Neural cell (in vitro differentiated cells): ENCODE data around the gene POU6F2. TPM values are rescaled to one million over a fixed set of nuclear protein-coding genes. Genes with fewer than 3 reads are reported as not detected.

Source experiments
- H2AFZ ChIP-seq: fragments of 200-600, 300-800 bp; sonication (generic), shearing (Covaris generic); 2 replicates; pipeline ENCODE4 v1.6.0; 2014; ENCODE audit warnings: low read depth, mild to moderate bottlenecking, antibody characterized with exemption, low read length, moderate library complexity
- H3F3A ChIP-seq: fragments of 200-600 bp; shearing (Covaris generic); 2 replicates; pipeline ENCODE4 v1.6.1; 2016; ENCODE audit warnings: mild to moderate bottlenecking, moderate library complexity, mixed read lengths, antibody characterized with exemption, low read length; ENCODE audit not compliant: insufficient read depth, poor library complexity, severe bottlenecking
- H3K27ac ChIP-seq: fragments of 200-600, 300-800 bp; sonication (generic), shearing (Covaris generic); 2 replicates; pipeline ENCODE4 v1.5.1; 2014; ENCODE audit warnings: mild to moderate bottlenecking, low read length, moderate library complexity
- H3K27me3 ChIP-seq: fragments of 300-800, 200-600 bp; sonication (generic), shearing (Covaris generic); 2 replicates; pipeline ENCODE4 v1.6.0; 2014; ENCODE audit warnings: mild to moderate bottlenecking, low read depth, low read length, moderate library complexity; ENCODE audit not compliant: insufficient read depth
- H3K36me3 ChIP-seq: fragments of 300-800, 200-600 bp; sonication (generic), shearing (Covaris generic); 2 replicates; pipeline ENCODE4 v1.5.1; 2014; ENCODE audit warnings: mild to moderate bottlenecking, antibody characterized with exemption, low read length, moderate library complexity; ENCODE audit not compliant: insufficient read depth
- H3K4me2 ChIP-seq: fragments of 300-800, 200-600 bp; sonication (generic), shearing (Covaris generic); 2 replicates; pipeline ENCODE4 v1.6.0; 2014; ENCODE audit warnings: mild to moderate bottlenecking, low read length
- H3K4me3 ChIP-seq: fragments of 300-800, 200-600 bp; sonication (generic), shearing (Covaris generic); 2 replicates; pipeline ENCODE4 v1.5.1; 2014; ENCODE audit warnings: mild to moderate bottlenecking, low read length, moderate library complexity
- H3K79me2 ChIP-seq: fragments of 200-600 bp; shearing (Covaris generic); replicated peaks from 2 replicates; pipeline ENCODE4 v1.6.0; 2014; ENCODE audit warnings: mild to moderate bottlenecking, low read length, moderate library complexity; ENCODE audit not compliant: insufficient read depth
- H3K9ac ChIP-seq: fragments of 300-800, 200-600 bp; sonication (generic), shearing (Covaris generic); 2 replicates; pipeline ENCODE4 v1.6.1; 2016; ENCODE audit warnings: mild to moderate bottlenecking, low read length, mixed read lengths
- H3K9me2 ChIP-seq: fragments of 200-600 bp; shearing (Covaris generic); 2 replicates; pipeline ENCODE4 v1.6.1; 2016; ENCODE audit warnings: mild to moderate bottlenecking, low read length, mixed read lengths; ENCODE audit not compliant: insufficient read depth
- H3K9me3 ChIP-seq: fragments of 200-600, 300-800 bp; sonication (generic), shearing (Covaris generic); 2 replicates; pipeline ENCODE4 v1.6.1; 2016; ENCODE audit warnings: mild to moderate bottlenecking, mixed run types, low read length, moderate library complexity, mixed read lengths
- H4K20me1 ChIP-seq: fragments of 200-600 bp; shearing (Covaris generic); 2 replicates; pipeline ENCODE4 v1.6.1; 2016; ENCODE audit warnings: mild to moderate bottlenecking, mixed run types; ENCODE audit not compliant: insufficient read depth
- EP300 ChIP-seq: fragments of 450-650 bp; conservative IDR thresholded peaks from 2 replicates; pipeline ENCODE4 v1.6.1; 2014; ENCODE audit warnings: antibody characterized with exemption, mild to moderate bottlenecking, moderate library complexity; ENCODE audit not compliant: poor library complexity, severe bottlenecking
- EZH2 ChIP-seq: fragments of 200-600, 300-800 bp; shearing (Covaris generic), sonication (generic); IDR thresholded peaks from 2 replicates; pipeline ENCODE4 v1.6.1; 2014; ENCODE audit warnings: antibody characterized with exemption, low read length, borderline replicate concordance, mild to moderate bottlenecking; ENCODE audit not compliant: insufficient read depth, poor library complexity, severe bottlenecking
- MXI1 ChIP-seq: fragments of 450-650 bp; conservative IDR thresholded peaks from 2 replicates; pipeline ENCODE4 v1.6.1; 2014; ENCODE audit warnings: antibody characterized with exemption, mild to moderate bottlenecking; ENCODE audit not compliant: poor library complexity, severe bottlenecking
- POLR2AphosphoS5 ChIP-seq: IDR thresholded peaks from 2 replicates; pipeline ENCODE4 v1.6.1; 2012
- RAD21 ChIP-seq: fragments of 450-650 bp; conservative IDR thresholded peaks from 2 replicates; pipeline ENCODE4 v1.6.1; 2014; ENCODE audit warnings: antibody characterized with exemption, mild to moderate bottlenecking, moderate library complexity
- REST ChIP-seq: IDR thresholded peaks from 2 replicates; pipeline ENCODE4 v1.6.1; 2012; ENCODE audit warnings: borderline replicate concordance
- TAF1 ChIP-seq: IDR thresholded peaks from 2 replicates; pipeline ENCODE4 v1.6.1; 2012; ENCODE audit warnings: low read depth
- polyA plus RNA-seq: library from polyadenylated mRNA; depleted of rRNA; stranded (reverse); fragments of >200 nt; gene quantifications from 2 replicates; pipeline ENCODE4 v1.2.3, GENCODE V29; 2014
- TF ChIP-seq, protein P1 (sequence below): fragments of 450-650 bp; IDR thresholded peaks from 2 replicates; pipeline ENCODE4 v1.5.1; 2014; ENCODE audit warnings: antibody characterized with exemption, mild to moderate bottlenecking, moderate library complexity; ENCODE audit not compliant: poor library complexity, severe bottlenecking

POU6F2 gene
- polyA plus RNA-seq, 1 donor from 2014 or later: 2.8 TPM

DNA sequence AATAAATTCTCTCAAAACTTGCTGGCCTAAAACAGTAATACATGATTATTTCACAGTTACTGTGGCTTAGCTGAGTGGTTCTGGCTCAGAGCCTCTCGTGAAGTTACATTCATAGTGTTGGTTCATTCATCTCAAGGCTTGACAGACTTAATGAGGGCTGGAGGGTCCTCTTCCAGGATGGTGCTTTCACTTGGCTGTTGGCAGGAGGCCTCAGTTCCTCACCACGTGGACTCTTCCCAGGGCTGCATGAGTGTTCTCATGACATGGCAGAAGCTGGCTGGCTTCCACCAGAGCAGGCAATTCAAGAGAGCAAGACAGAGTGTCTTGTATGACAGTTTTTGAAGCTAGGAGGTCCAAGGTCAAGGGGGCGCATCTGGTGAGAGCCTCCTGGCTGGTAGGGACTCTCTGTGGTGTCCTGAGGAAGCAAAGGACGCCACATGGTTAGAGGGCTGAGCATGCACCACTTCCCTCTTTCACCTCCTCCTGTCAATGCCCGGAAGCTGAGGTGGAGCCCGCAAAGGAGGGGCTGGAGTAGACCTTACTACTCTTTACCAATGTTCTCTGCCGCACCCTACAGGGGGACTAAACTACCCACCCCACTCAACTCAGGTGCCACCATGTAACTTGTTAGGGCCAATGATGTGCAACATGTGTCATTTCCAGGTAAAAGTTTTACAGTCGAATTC, 530.3 kb downstream of the POU6F2 start (continued):
- TF ChIP-seq REST: no peak

DNA sequence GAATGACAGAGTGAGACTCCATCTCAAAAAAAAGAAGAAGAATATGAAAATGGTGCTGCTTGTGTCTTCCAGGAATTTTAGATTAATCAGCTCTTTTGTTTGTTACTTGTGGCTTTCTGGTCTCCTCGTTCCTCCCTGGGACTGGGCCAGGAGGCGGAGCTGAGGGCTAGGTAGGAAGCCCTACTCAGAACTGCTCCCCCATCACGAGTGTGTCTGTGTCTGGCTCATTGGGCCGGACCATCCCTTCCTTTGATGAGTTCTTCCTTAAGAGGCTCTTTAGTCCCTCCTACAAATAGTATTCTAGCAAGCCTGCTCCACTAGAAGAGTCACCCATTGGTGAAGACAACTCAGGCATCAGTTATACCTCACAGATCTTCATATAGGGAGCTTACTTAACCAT, 531.7 kb downstream of the POU6F2 start:
- Histone ChIP-seq H3K36me3 (no peaks in the 10 kb centered on the region), H3K4me2 (no peak overlapping the region), H3K27me3 (no peaks in the 10 kb centered on the region), H3K9ac (no peak overlapping the region), H2AFZ (no peak overlapping the region), H3K9me2 (no peaks in the 10 kb centered on the region), H3K79me2 (no peaks in the 10 kb centered on the region), H3F3A (no peaks in the 10 kb centered on the region), H4K20me1 (no peaks in the 10 kb centered on the region), H3K4me3 (no peak overlapping the region), H3K27ac (no peak overlapping the region), H3K9me3 (no peaks in the 10 kb centered on the region)
- TF ChIP-seq TAF1 (no peak), EP300 (no peak), EZH2 (no peak), POLR2AphosphoS5 (no peak), REST (no peak)
- TF ChIP-seq, protein P1, sequence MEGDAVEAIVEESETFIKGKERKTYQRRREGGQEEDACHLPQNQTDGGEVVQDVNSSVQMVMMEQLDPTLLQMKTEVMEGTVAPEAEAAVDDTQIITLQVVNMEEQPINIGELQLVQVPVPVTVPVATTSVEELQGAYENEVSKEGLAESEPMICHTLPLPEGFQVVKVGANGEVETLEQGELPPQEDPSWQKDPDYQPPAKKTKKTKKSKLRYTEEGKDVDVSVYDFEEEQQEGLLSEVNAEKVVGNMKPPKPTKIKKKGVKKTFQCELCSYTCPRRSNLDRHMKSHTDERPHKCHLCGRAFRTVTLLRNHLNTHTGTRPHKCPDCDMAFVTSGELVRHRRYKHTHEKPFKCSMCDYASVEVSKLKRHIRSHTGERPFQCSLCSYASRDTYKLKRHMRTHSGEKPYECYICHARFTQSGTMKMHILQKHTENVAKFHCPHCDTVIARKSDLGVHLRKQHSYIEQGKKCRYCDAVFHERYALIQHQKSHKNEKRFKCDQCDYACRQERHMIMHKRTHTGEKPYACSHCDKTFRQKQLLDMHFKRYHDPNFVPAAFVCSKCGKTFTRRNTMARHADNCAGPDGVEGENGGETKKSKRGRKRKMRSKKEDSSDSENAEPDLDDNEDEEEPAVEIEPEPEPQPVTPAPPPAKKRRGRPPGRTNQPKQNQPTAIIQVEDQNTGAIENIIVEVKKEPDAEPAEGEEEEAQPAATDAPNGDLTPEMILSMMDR: no peak

GRCh38 chr7:39509912-39510311, 532.2 kb downstream of the POU6F2 start:
- Histone ChIP-seq H3K9ac (no peak overlapping the region), H3K27ac (no peak overlapping the region), H3K27me3 (no peaks in the 10 kb centered on the region), H3K9me2 (no peaks in the 10 kb centered on the region), H3K36me3 (no peaks in the 10 kb centered on the region), H3K9me3 (no peaks in the 10 kb centered on the region), H4K20me1 (no peaks in the 10 kb centered on the region), H3K4me2 (no peak overlapping the region), H3K4me3 (no peak overlapping the region), H3K79me2 (no peaks in the 10 kb centered on the region), H2AFZ (no peak overlapping the region), H3F3A (no peaks in the 10 kb centered on the region)
- TF ChIP-seq EP300: no peak
- TF ChIP-seq REST: no peak
- no peak for TF ChIP-seq TAF1
- no peak for TF ChIP-seq RAD21
- TF ChIP-seq MXI1: no peak
- no peak for TF ChIP-seq EZH2
- TF ChIP-seq, protein P1: no peak
